SH-SY5Y (cell line): ENCODE results near the gene CYP2C8.

Experiments used
- GATA2 ChIP-seq: IDR thresholded peaks from 2 replicates; pipeline ENCODE4 v1.6.1; 2011; ENCODE audit warnings: mild to moderate bottlenecking, low read depth, low read length
- GATA3 ChIP-seq: IDR thresholded peaks from 2 replicates; pipeline ENCODE4 v1.6.1; 2011; ENCODE audit warnings: low read depth, mild to moderate bottlenecking, low read length, moderate library complexity

DNA sequence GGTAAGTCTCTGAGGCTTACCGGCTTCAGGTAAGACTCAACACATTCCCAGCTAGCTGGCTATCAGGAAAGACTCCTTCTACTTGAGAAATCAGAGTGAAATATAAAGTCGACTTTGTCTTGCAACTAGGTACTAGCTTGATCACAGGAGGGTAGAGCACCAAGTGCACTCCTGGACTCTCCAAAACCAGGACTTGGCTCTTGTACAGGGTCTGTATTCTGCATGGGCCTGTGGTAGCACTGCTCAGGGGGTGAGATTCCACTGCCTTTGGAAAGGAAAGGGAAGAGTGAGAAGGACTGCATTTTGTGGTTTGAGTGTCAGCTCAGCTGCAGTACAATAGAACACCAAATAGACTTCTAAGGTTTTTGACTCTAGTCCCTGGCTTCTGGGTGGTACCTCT, 19.4 kb downstream of the CYP2C8 start:
- no peak for TF ChIP-seq GATA2
- TF ChIP-seq GATA3, result no peak
